GM13976 (cell line): Measurements from ENCODE around the gene CTU1.

ENCODE experiments used
- DNase-seq: peaks from one replicate; pipeline ENCODE4 v3.0.0; 2012; ENCODE audit warnings: low spot score
- in situ Hi-C: fragments of 300-500 bp; cut with MboI; formaldehyde crosslinking; loops from one replicate; pipeline ENCODE4 v1.12.0; 2022; ENCODE audit warnings: low sequenced_read_pairs, mixed read lengths, inconsistent platforms; ENCODE audit not compliant: unreplicated experiment
- TF ChIP-seq, protein P1 (sequence below): IDR thresholded peaks from 2 replicates; pipeline ENCODE4 v1.5.1; 2012; ENCODE audit warnings: borderline replicate concordance, mild to moderate bottlenecking; ENCODE audit not compliant: insufficient read depth; ENCODE audit errors: extremely low read depth, missing control alignments, control extremely low read depth

The CTU1 gene

DNA sequence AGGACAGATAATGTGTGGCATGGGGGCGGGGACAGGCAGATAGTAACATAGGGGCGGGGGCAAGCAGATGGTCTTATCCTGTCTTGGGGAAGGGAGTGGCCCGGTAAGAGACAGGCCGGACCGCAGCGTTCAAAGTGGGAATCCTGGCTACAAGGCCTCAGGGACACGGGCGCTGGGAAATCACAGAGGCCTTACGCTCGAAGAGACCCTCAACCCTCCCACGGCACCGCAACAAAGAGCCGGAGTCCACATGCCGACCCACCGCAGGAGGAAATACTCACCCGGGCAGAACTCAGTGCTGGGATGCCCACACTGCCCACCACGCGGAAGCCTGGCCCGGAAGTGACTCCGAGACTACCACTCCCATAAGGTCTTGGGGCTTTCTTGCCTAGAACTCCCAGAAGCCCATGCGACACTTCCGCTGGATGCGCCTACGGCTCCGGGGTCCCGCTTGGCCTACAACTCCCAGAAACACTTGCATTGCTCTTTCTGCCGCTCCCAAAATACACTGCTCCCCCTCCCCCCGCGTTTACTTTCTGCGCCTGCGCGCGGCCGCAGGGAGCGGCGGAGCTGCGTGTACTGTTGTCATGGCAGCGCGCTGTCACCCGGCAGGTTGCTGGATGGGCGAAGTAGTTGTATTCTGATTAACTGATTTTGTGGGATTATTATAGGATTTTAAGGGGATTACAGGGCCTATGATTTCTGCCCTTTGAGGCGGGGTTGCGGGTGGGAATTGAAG, at the start of gene CTU1:
Gene CTU1 (minus strand): TSS at position 344 of the 739 bp plus-strand sequence. CDS start 3,840 bp downstream, outside the sequence.
- TF ChIP-seq, protein P1, sequence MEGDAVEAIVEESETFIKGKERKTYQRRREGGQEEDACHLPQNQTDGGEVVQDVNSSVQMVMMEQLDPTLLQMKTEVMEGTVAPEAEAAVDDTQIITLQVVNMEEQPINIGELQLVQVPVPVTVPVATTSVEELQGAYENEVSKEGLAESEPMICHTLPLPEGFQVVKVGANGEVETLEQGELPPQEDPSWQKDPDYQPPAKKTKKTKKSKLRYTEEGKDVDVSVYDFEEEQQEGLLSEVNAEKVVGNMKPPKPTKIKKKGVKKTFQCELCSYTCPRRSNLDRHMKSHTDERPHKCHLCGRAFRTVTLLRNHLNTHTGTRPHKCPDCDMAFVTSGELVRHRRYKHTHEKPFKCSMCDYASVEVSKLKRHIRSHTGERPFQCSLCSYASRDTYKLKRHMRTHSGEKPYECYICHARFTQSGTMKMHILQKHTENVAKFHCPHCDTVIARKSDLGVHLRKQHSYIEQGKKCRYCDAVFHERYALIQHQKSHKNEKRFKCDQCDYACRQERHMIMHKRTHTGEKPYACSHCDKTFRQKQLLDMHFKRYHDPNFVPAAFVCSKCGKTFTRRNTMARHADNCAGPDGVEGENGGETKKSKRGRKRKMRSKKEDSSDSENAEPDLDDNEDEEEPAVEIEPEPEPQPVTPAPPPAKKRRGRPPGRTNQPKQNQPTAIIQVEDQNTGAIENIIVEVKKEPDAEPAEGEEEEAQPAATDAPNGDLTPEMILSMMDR = no peak
- in situ Hi-C loops = no loop called here
- peak; percentile 98 for DNase-seq

DNA sequence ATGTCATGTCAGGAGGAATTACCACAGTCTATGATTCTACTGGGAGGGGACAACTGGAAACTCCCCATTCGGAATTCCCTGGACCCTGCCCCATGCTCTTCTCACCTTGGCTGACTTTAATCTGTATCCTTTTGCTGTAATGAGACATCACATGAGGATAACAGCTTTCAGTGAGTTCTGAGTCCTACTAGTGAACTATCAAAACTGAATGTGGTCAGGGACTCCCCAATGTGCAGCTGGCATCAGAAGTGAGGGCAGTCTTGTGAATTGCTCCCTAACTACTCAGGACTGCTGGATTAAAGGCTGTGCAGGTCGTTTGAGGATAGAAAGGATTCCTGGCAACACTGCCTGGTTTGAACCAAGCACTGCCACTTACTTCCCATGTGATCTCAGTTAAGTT, 49.1 kb upstream of the CTU1 start:
- in situ Hi-C loops = loop anchor here (25.0 kb wide), 1 partner anchor 505 kb away; no protein-coding TSS in a partner anchor
- TF ChIP-seq, protein P1 = no peak
- no peak for DNase-seq

DNA sequence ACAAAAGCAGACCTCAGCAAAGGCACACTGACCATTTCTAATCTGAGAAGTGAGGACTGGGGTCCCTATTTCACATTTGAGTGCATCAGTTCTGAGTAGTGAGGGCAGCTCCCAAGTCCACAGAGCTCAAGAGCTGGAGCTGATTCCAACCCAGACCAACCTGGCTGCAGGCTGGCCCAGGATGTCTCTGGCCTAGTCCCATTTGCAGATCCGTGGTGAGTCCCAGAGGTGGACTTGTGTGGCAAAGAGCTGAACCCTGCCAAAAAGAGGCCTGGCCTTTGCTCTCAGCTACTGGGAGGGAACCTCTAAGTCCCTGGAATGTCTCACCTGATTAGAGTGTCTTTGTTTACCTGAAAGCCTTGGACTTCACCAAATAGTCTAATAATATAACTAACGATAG, 48.5 kb upstream of the CTU1 start:
- DNase-seq = no peak
- TF ChIP-seq, protein P1 = no peak
- in situ Hi-C loops = loop anchor here (25.0 kb wide), 1 partner anchor 506 kb away; no protein-coding TSS in a partner anchor

DNA sequence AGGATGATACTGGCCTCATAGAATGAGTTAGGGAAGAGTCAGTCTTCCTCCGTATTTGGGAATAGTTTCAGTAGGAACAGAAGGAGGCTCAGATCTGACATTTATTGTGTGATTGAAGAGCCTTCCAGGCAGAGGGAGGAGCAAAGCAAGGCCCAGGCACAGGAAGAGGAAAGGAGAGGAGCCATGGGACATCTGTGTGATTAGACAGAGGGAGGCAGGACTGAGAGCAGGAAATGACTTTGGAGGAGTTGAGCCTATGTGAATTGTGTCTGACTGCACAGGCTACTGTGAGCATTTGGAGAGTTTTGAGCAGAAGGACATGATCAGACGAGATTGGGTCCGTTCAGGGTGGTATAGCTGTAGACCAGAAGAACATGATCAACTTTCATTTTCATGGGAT, 42.4 kb upstream of the CTU1 start:
- in situ Hi-C loops = loop anchor here (25.0 kb wide), 1 partner anchor 512 kb away; no protein-coding TSS in a partner anchor
- TF ChIP-seq, protein P1 = no peak

GRCh38 chr19:51148580-51148979, 40.4 kb upstream of the CTU1 start:
- DNase-seq = no peak
- TF ChIP-seq, protein P1 = no peak
- in situ Hi-C loops = no loop called here

More for the DNA sequence above, 42.4 kb upstream of the CTU1 start:
- DNase-seq = no peak

DNA sequence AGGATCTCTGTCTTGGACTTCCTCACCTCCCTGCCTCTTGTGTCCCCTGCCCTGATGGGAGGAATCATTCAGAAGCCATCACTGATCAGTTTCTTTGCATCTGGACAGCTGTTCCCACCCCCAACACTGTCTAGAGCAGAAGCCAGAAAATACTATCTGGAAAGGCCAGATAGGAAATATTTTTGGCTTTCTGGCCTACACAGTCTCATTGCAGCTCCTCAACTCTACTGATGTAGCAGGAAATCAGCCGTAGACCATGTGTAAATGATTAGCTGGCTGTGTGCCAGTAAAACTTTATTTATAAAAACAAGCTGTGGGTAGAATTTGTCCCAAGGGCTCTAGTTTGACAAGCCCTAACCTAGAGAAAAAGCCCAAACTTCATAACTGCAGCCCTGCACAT, 39.5 kb upstream of the CTU1 start:
- in situ Hi-C loops = no loop called here
- TF ChIP-seq, protein P1 = no peak
- DNase-seq = no peak
